ENCODE results near the gene KIZ.

Gene KIZ

DNA sequence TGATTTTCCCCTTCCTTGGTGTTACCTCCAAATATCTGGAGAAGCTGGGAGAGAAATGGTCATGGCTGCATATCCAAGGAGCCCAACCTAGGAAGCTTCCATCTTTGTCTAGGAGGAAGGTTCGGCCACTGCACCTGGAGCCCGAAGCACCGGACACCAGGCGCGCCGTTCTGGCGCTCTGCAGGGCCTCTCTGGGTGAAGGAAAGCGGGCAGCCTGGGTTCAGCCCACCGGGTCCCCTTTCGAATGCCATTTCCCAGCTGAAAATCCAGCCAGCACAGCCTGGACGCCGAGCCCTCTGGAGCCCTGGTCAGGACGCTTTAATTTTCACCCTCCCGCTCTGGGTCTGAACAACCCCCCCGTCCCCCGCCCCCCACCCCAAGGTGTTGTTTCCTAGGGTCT lies 21.0 kb upstream of the KIZ start:
- DNase-seq (ENCODE audit: low read depth in 1 of 2, low spot score in 1 of 2), result no peak

DNA sequence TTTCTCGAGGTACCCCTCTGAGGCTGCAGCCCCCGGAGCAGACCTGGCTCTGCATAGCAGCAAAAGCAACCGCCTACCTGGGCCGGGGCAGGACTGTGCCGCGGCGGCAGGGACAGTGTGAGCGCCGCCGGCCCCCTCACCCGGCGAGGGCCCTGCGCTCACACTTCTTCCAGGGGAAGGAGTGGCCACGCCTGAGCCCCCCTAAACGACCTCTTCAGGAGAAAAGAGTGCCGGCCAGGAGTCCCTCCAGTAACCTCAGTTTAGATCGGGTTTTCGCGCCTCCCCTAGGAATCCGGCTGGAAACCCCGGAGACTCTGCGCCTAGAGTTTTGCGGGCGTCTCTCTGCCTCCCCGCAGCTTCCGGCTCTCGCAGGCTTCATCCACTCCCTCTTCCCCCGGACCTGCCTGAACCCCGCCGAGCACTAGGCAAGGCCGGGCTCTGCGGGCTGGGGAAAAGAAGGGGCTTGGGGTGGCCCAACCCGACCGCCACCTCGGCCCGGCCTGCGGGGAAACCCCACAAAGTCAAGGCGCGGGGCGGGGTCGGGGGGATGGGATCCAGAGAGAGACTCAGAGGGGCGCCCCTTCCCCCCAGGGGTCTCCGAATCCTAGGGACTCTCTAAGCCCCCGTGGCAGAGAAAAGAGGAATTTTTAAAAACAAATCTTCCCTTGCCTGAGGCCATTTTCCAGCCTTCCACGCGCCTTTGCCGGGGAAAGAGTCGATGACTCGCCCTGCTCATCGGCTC lies 20.3 kb upstream of the KIZ start:
- no peak for DNase-seq (ENCODE audit: low read depth in 1 of 2, low spot score in 1 of 2)

DNA sequence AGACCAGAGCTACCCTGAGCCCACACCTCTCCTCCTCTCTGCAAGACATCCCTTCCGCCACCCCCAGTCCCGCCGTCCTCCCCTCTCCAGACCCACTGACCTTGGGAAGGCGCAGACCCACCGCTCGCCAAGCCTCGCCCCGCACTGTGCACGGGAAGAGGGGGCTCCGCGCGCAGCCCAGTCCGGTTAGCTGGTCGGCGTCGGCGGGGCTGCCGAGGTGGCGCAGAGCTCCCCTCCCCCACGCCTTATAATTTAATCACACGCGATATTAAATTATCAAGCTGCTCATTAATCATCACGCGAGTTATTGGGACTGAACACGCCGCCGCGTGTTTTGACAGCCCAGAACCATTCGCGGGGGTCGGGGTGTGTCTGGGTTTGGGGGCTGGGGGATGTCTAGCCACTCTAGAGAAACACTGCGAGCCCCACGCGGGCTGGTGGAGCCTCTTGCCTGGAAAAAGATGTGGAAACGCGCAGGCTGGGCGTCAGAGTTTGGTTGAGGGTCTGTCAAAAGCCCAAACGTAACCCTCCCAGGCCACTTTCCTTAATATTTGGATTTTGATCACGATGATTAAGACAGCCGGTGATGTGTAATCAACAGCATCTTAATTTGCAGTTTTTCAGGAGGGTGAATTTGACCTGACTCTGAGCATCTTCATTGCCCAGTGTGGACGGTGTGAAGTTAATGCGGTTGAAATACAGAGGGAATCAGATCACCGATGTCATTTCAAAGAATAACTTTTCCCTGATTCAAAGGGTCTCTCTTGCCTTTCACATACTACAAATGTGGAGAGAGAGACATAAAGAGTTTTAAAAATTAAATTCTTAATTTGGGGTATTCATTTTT lies 19.5 kb upstream of the KIZ start, which contains the start of gene LINC00237:
Gene LINC00237, minus strand, starts transcription at position 188 of the 847 bp plus-strand sequence.
- no peak for DNase-seq (ENCODE audit: low read depth in 1 of 2, low spot score in 1 of 2)

DNA sequence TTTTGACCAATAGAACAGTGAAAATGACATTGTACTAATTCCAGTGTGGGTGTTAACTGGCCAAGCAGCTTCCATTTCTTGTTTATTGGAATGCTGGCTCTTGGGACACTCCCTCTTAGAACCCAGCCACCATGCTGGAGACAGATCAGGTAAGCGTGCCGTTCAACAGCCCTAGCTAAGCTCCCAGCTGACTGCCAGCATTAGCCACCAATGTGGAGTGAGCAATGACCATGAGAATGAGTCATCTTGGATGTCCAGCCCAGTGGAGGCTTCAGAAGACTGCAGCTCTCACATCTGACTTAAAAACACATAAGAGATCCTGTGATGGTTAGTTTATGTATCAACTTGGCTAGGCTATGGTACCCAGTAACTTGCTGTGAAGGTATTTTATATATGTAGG lies 16.7 kb upstream of the KIZ start:
- no peak for DNase-seq (ENCODE audit: low read depth in 1 of 2, low spot score in 1 of 2)

DNA sequence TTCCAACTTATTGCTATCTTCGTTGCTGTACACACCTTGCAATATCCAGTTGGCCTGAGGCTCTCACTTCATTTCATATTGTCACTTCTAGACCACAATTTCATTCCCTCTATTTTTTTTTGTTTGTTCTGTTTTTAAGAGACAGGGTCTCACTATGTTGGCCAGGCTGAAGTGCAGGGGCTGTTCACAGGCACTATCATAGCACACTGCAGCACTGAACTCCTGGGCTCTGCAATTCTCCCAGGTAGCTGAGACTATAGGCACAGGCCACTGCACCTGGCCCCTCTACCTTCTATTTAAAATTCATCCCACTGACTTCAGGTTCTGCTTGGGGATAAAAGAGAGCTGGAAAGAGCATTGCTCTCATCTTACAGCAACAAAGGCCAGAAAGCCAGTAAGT lies 15.1 kb upstream of the KIZ start:
- DNase-seq (ENCODE audit: low read depth in 1 of 2, low spot score in 1 of 2), result no peak

DNA sequence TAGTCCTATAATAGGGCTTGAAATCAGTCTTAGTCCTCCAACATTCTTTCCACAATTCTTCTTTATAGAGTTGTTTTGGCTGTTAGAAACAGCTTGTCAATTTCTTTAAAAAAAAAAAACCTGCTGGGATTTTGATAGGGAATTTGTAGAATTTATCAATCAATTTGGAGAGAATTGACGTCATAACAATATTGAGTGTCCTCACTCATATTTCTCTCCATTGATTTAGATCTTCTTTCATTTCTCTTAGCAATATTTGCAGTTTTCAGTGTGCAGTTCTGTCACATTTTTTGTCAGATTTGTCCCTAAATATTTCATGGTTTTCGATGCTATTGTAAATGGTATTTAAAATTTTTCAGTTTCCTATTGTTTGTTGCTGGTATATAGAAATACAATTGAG lies 14.5 kb upstream of the KIZ start:
- no peak for DNase-seq (ENCODE audit: low read depth in 1 of 2, low spot score in 1 of 2)

DNA sequence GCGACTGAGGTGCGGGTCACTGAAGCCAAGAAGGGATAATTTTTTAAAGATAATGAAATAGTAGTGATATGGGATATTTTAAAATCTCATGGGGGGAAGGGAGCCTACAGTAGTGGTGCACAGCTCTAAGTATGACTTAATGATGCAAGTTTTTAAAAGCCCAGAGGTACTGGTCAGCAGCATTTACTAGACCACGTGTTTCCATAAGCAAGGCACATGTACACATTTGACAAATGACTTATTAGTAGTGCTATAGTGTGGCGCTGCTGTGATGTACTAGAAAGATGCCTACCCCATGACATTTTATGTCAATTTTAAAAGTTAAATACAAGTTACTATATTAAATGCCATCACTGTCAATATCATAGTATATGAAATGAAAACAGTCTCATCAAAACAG lies 12.2 kb upstream of the KIZ start:
- no peak for DNase-seq (ENCODE audit: low read depth in 1 of 2, low spot score in 1 of 2)

DNA sequence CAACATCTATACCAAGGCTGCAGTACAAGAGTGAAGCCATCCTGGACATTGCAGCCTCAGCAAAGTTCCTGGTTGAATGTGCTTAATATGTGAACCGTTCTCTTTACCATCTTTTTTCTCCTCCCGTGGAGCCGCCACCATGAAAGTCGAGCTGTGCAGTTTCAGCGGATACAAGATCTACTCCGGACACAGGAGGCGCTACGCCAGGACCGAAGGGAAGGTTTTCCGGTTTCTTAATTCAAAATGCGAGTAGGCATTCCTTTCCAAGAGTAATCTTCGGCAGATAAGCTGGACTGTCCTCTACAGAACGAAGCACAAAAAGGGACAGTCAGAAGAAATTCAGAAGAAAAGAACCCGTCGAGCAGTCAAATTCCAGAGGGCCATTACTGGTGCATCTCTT lies 11.3 kb upstream of the KIZ start:
- no peak for DNase-seq (ENCODE audit: low read depth in 1 of 2, low spot score in 1 of 2)

DNA sequence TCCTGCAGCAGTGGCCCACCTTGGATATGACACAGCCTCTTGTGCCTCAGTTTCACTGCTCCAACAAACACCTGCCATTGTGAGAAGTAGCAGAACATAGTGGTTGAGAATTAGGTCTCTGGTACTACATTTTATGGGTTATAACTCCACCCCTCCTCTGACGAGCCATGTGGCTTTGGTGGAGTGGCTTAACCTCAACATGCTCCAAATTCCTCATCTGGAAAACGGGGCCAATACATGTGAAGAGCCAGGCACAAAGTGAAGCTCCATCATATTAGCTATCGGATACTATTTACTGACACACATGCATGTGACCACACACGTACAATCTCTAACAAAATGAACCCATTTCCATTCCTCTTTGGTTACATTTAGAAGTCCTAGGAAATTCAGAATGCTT lies 8.4 kb upstream of the KIZ start:
- no peak for DNase-seq (ENCODE audit: low read depth in 1 of 2, low spot score in 1 of 2)

DNA sequence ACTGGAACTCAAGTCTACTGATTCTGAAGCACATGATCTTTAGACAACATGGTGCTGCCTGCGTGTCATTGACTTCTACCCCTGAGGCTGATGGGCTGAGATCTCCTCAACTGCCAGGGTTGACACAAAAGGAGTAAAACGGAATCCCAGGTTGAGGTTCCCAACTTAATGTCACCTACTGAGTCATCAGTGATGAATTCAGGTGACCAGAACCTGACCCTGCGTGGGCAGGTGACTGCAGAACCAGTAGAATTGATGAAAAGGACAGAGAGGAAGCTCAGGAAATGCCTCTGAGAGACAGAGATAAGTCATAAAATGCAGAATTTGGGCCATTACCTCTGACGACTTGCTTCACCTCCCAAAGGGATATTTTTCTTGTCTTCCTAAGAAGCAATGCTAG lies 7.7 kb upstream of the KIZ start:
- DNase-seq (ENCODE audit: low read depth in 1 of 2, low spot score in 1 of 2), result no peak

DNA sequence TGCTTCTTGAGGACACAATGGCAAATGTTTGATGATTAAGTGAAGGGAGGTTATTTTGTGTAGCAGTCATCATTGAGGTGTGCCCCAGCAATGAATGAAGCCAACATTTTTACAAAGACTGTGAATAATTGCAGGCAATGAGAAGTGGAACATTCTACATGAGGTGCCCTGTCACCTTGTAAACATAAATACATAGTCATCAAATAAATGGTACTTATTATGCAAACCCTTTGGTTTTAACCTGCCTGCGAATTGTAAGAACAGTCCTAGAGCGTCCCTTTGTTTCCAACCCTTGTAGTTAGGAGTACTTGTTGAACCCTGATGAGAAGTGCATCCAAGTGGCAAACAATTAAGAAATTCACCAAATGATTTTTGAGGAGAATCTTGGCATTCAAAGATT lies 7.1 kb upstream of the KIZ start:
- no peak for DNase-seq (ENCODE audit: low read depth in 1 of 2, low spot score in 1 of 2)

DNA sequence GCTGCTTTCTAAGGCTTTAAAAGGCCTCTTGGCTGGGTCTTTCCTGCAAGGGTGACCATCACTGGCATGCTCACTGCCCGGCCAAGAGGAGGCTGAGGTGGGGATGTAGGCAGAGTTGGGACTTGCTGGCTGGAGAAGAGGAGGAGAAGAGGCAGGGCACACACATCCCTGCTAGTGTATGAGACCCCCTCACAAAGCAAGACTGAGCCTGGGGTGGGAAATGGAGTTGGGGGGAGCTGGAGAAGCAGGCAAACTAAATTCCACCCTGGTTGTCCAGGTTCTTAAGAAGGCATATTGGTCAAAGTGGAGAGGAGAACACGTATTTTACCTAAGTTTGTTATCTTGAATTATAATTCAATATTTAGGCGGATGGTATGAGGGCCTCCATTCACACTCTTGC lies 1.7 kb upstream of the KIZ start:
- DNase-seq (ENCODE audit: low read depth in 1 of 2, low spot score in 1 of 2), result no peak

DNA sequence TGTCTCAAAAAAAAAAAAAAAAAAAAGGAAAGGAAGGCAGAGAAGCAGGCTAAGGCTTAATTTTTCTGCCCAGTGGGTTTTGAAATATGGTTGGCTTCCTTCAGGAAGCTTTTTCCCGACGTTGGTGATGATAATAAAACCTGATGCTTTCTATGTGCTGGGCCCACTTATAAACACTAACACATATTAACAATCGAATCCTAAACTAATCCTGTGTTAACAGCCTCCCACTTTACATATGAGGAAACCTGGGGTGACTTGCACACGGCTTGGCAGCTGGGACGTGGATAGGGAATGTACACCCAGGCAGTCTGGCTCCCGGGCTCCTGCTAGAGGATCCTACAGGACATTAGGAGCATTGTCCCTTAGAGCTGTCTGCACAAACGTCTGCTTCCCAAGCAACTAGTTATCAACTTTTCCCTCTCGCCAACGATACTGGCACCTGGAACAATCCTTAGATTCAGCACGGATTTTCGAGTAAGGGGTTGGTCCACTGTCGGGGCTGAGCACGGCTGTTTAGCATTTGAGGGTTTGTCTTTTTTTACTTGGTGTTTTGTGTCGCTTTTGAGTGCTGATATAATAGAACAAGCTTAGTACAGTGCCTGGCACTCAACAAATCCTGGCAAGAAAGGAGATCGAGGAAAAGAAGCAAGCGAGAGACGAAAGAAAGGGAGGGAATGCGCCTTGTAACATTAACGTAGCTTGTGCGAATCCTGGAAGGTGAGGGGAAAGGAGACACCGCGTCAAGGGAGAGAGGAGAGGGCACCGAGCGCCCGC lies 622 bp upstream of the KIZ start:
- DNase-seq (ENCODE audit: low read depth in 1 of 2, low spot score in 1 of 2), result no peak

DNA sequence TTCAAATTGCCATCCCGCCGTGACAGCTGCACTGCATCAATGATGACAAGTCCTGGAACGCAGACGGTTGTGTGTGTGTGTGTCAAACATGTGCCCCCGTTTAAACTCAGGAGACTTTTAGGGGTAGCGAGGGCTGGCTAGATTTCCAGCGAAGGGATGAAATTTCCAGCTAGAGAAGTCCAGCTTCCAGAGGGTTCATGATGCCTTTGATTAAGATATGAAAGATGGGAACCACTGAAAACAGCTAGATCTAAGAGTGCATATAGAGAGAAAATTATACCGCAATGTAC lies 644 bp downstream of the KIZ start:
- no peak for DNase-seq (ENCODE audit: low read depth in 1 of 2, low spot score in 1 of 2)

DNA sequence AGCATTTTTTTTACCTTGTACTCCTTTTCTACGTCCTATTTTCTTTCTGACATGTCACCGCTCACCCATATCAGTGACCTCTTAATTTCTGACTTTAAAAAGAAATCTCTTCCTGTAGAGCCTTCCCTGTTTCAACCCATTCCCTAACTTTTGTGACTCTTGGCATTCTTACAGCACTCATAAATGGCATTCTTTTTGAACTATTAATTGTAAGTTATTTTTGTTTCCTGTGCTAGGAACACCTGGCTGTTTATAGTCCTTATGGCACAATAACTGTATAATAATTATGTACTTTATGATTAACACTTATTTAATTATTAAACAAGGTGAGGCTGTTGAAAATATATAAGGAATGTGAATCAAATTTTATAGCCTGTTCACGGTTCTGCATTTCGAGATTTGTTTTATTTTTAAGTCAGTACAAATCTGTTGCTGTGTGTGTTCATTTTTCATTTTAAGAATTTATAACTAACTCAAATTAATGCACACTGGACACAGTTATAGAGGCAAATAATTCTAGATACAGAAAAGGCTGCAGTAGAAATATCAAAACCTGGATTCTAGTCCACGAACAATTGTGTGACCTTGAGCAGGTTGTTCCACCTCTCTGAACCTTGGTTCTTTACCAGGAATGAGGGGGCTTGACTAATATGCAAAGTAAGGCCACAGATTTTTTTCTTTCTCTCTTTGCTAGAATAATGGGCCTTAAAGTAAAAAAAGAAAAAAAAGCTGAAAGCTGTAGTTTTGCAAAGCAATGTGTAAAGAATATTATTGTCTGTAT lies 1.5 kb downstream of the KIZ start:
- DNase-seq (ENCODE audit: low read depth in 1 of 2, low spot score in 1 of 2), result no peak

DNA sequence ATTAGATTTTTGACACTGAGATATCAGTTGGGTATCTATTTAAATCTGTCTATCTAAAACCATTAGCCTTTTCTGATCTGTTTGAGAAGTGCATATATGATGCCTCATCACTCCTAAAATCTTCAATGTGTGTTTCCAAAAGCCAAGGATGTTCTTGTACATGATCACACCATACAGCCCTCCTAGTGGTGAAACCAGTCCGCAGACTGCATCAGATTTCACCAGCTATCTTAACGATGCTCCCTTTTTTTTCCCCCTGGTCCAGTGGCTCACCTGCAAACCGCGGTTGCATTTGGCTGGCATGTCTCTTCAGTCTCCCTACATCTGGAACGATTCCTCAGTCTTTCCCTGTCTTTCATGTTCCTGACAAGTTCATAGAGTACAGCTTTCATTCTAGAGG lies 4.0 kb downstream of the KIZ start:
- no peak for DNase-seq (ENCODE audit: low read depth in 1 of 2, low spot score in 1 of 2)

DNA sequence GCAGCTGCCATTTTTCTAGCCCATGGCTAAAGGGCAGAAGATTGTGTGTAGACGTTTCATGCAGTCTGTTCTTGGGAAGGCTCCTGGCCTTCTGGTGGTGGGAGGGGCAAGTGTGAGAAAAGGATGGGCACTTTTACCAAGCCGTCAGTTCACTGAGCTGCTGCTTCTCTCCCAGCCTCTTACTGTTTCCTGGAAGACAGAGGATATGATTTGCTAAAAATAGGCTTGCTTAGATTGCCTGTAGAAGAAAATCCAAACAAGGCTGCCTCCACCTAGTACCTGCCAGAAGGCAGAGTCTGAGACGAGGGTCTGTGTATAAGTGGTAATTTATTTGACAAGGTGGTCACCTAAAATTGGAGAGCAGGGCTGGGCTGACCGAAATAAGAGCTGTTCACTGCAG lies 7.5 kb downstream of the KIZ start:
- no peak for DNase-seq (ENCODE audit: low read depth in 1 of 2, low spot score in 1 of 2)

DNA sequence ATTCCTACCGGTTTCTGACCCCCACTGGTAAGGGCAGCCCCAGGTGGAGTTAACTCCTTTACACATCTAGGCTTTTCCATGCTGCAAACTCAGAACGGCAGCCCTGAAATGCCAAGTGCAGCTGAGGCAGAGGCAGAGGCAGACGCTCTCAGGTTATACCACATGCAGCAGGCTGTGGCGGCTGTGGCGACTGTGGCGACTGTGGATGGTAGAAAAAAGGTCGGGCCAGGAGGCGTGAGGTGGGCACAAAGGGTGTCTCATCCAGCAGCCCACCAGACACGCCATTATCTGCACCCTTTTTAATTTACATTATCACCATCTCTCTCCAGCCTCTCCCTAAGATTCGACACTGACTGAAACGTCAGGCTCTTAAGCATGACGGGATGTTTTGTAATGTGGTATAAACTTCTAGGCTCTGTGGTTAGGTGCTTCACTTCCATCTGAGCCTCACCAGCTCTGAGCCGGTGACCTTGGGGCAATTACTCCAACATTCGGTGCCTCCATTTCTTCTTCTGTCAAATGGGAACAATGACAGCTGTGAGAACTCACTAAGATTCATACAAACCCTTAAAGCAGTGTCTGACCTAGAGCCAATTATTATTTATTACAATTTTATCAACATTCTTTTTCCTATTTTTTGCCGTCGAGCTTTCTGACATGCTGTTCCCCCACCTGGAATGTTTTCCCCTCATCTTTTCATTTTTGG lies 8.2 kb downstream of the KIZ start:
- DNase-seq (ENCODE audit: low read depth in 1 of 2, low spot score in 1 of 2), result no peak

DNA sequence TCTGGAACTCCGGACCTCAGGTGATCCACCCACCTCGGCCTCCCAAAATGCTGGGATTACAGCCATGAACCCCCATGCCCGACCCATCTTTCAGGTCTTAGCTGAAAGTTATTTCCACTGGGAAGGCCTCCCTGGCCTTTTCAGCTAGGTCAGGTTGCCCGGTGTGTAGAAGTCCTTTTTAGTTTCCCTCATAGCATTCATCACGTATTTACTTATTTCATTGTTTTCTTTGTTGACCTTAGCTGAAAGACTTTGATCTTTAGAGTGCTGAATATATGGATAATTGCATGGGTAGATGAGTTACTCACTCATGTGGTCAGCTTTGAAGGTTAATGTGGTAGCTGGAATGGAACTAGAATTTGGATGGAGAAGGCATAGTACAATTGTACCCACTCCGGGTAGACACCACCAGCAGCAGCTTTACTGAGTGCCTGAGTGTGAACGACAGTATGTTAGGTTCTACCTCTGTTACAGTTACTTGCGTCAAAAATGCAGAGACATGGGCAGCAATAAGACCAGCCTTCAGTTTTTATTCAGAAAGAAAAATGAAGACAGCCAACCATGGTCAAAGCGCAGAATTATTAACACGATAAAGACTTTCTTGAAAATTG lies 9.1 kb downstream of the KIZ start:
- no peak for DNase-seq (ENCODE audit: low read depth in 1 of 2, low spot score in 1 of 2)

DNA sequence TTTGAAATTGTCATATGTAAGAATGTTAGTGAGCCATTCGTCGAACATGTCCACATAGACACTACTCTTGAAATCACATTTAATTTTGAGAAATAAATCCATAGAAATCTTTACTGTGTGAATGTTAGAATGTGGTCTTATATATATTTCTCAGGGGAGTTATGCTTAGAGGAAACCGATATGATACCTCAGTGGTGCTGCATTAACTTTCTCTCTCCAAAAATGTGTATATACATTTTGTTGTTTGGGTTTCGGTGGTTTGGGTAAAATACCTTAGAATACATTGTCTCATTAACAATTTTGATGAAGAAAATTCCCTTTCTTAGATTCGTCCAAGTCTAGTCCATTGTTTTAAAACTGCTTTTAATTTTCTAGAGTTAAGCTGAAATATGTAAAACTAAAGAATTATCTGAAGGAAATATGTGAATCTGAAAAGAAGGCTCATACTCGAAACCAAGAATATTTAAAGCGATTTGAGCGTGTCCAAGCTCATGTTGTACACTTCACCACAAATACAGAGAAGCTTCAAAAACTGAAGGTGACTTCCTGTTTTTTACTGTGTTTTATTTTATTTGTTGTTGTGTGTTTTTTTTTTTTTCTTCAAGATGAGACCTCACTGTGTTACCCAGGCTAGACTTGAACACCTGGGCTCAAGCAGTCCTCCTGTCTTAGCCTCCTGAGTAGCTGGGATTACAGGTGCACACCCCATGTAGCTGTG lies 10.3 kb downstream of the KIZ start:
- no peak for DNase-seq (ENCODE audit: low read depth in 1 of 2, low spot score in 1 of 2)

All from stimulated activated CD4-positive, alpha-beta T cell treated with anti-CD3 and anti-CD28 coated beads, Interleukin-15, amount 100 ng/mL, for 1 hour (primary cell).